GM12878 (cell line): ENCODE measurements around the gene LRRC3C. TPM values are rescaled to one million over a fixed set of nuclear protein-coding genes. Genes with fewer than 3 reads are reported as not detected.

Experiments used
- ATAC-seq: fragments of 200-7000 bp; cut with Tn5 transposase; 3 replicates; pipeline ENCODE4 v1.9.1; 2020; ENCODE audit warnings: mild to moderate bottlenecking, moderate library complexity
- BruUV-seq: library from RNA; stranded (reverse); fragments of 400-500 nt; replicated peaks from 2 replicates; lab custom pipeline; 2021; lab: Mats Ljungman, UMichigan
- CTCF ChIA-PET: fragments of 300-600 bp; sonication (Branson Sonifier 250); formaldehyde crosslinking; extraction: SDS; loops from one replicate; lab custom pipeline; 2021; ENCODE audit warnings: inconsistent platforms; lab: Yijun Ruan, JAX
- POLR2A ChIA-PET: fragments of 350-600 bp; formaldehyde crosslinking; extraction: SDS; loops from one replicate; lab custom pipeline; 2021; ENCODE audit warnings: inconsistent platforms; lab: Charles Lee
- RAD21 ChIA-PET: fragments of 300-600 bp; sonication (Branson Sonifier 250); formaldehyde crosslinking; loops from one replicate; lab custom pipeline; 2023; ENCODE audit warnings: antibody characterized with exemption; ENCODE audit not compliant: unreplicated experiment; lab: Charles Lee
- SMC1A ChIA-PET: fragments of 300-600 bp; sonication (Branson Sonifier 250); formaldehyde crosslinking; loops from one replicate; lab custom pipeline; 2023; ENCODE audit not compliant: unreplicated experiment, uncharacterized antibody; lab: Charles Lee
- DNase-seq: peaks from one replicate; pipeline ENCODE4 v3.0.0-alpha.2; 2011; ENCODE audit warnings: low read depth, low spot score
- FAIRE-seq: peaks from 3 replicates; lab custom pipeline; 2011; peaks lifted over from hg19 to GRCh38; lab: Jason Lieb, UNC
- H2AFZ ChIP-seq: 2 replicates; pipeline ENCODE4 v1.6.0; 2011; ENCODE audit warnings: low read depth, low read length, control low read depth; ENCODE audit not compliant: control insufficient read depth
- H3K27ac ChIP-seq: 2 replicates; pipeline ENCODE4 v1.5.1; 2011; ENCODE audit warnings: control low read depth; ENCODE audit not compliant: control insufficient read depth, insufficient read depth
- H3K27me3 ChIP-seq, 2 experiments: replicated peaks in 1 of 2; 2 replicates each; pipeline versions ENCODE4 v1.6.0 to v1.6.1; 2011; ENCODE audit warnings: low read length in 1 of 2; ENCODE audit not compliant: control insufficient read depth in 2 of 2, insufficient read depth in 2 of 2
- H3K36me3 ChIP-seq, 2 experiments: 2 replicates each; pipeline ENCODE4 v1.5.1; 2011; ENCODE audit warnings: low read length in 1 of 2; ENCODE audit not compliant: control insufficient read depth in 2 of 2, insufficient read depth in 2 of 2
- H3K4me1 ChIP-seq: 2 replicates; pipeline ENCODE4 v1.6.1; 2011; ENCODE audit warnings: mild to moderate bottlenecking, low read length, moderate library complexity, mixed read lengths; ENCODE audit not compliant: control insufficient read depth, insufficient read depth
- H3K4me2 ChIP-seq: 2 replicates; pipeline ENCODE4 v1.6.0; 2011; ENCODE audit warnings: control low read depth; ENCODE audit not compliant: control insufficient read depth, insufficient read depth
- H3K4me3 ChIP-seq: fragments of 200-600 bp; sonication (generic); 2 replicates; pipeline ENCODE4 v1.5.1; 2016
- H3K79me2 ChIP-seq: 2 replicates; pipeline ENCODE4 v1.6.0; 2011; ENCODE audit warnings: low read length; ENCODE audit not compliant: control insufficient read depth, insufficient read depth
- H3K9ac ChIP-seq: 2 replicates; pipeline ENCODE4 v1.8.0; 2011; ENCODE audit warnings: low read length, control low read depth, mixed read lengths; ENCODE audit not compliant: control insufficient read depth, insufficient read depth
- H3K9me3 ChIP-seq: replicated peaks from 3 replicates; pipeline ENCODE4 v1.5.1; 2011; ENCODE audit warnings: mild to moderate bottlenecking, low read length; ENCODE audit not compliant: control insufficient read depth, insufficient read depth
- H4K20me1 ChIP-seq: 2 replicates; pipeline ENCODE4 v1.6.0; 2011; ENCODE audit not compliant: control insufficient read depth, insufficient read depth
- BMI1 ChIP-seq: fragments of 450-650 bp; IDR thresholded peaks from 2 replicates; pipeline ENCODE4 v1.6.1; 2016; ENCODE audit warnings: mild to moderate bottlenecking, moderate library complexity, borderline replicate concordance
- CEBPZ ChIP-seq: fragments of 150-350 bp; IDR thresholded peaks from 2 replicates; pipeline ENCODE4 v1.6.1; 2016; ENCODE audit warnings: low read depth, low read length
- DPF2 ChIP-seq: fragments of 450-650 bp; IDR thresholded peaks from 2 replicates; pipeline ENCODE4 v1.6.1; 2017; ENCODE audit warnings: mild to moderate bottlenecking
- ESRRA ChIP-seq: IDR thresholded peaks from 2 replicates; pipeline ENCODE4 v1.6.1; 2012; ENCODE audit warnings: mild to moderate bottlenecking, low read length, improper control_type of control experiment
- GABPA ChIP-seq: IDR thresholded peaks from 2 replicates; pipeline ENCODE4 v1.6.1; 2014; ENCODE audit warnings: antibody characterized with exemption, low read depth, mild to moderate bottlenecking, inconsistent platforms
- IKZF2 ChIP-seq, 2 experiments: fragments of 450-650 bp; IDR thresholded peaks; 2 replicates each; pipeline ENCODE4 v1.6.1; 2017; ENCODE audit warnings: mild to moderate bottlenecking in 2 of 2, moderate library complexity in 2 of 2
- NRF1 ChIP-seq: conservative IDR thresholded peaks from 2 replicates; pipeline ENCODE4 v1.6.1; 2011; ENCODE audit warnings: mild to moderate bottlenecking, low read depth, low read length, improper control_type of control experiment
- PRDM15 ChIP-seq: fragments of 450-650 bp; formaldehyde crosslinking; IDR thresholded peaks from 2 replicates; pipeline ENCODE4 v1.4.0; 2020; ENCODE audit warnings: mild to moderate bottlenecking, moderate library complexity
- SRF ChIP-seq, 2 experiments: IDR thresholded peaks; 2 replicates each; pipeline ENCODE4 v1.6.1; 2011; ENCODE audit warnings: low read depth in 2 of 2, low read length in 2 of 2, mild to moderate bottlenecking in 1 of 2, moderate library complexity in 1 of 2
- TAF1 ChIP-seq: IDR thresholded peaks from 2 replicates; pipeline ENCODE4 v1.6.1; 2011; ENCODE audit warnings: mild to moderate bottlenecking, low read depth, low read length, borderline replicate concordance
- ZBED1 ChIP-seq: IDR thresholded peaks from 2 replicates; pipeline ENCODE4 v1.6.1; 2016; ENCODE audit warnings: borderline replicate concordance
- WGBS: methylation state at CpG from one replicate; pipeline ENCODE4 v1.1.6; 2016; ENCODE audit warnings: low lambda C conversion rate; ENCODE audit not compliant: insufficient replicate concordance, insufficient coverage; ENCODE audit errors: missing lambda C conversion rate; 5-methylcytosine and 5-hydroxymethylcytosine counted together
- in situ Hi-C: fragments of 300-500 bp; cut with MboI; formaldehyde crosslinking; loops from 9 replicates; pipeline ENCODE4 v1.14.3; 2018; ENCODE audit warnings: mixed read lengths
- intact Hi-C: fragments of 100-400 bp; cut with micrococcal nuclease; formaldehyde crosslinking; loops from one replicate; pipeline ENCODE4 v1.14.2; 2022; ENCODE audit not compliant: unreplicated experiment
- polyA plus RNA-seq, 11 experiments: library from polyadenylated mRNA; depleted of rRNA in 4 of 11; unstranded in 6 of 11; stranded (reverse) in 5 of 11; fragments of >200 nt; fragmentation: Nextera tagmentation in 4 of 11; fragmentation: Illumina TruSeq in 1 of 11; extraction: Ambion mirVana in 4 of 11; extraction: Trizol in 1 of 11; gene quantifications; 1 replicate in 1 of 11; 2 replicates in 10 of 11; pipeline versions ENCODE4 v1.2.1 to v1.2.3, GENCODE V29; 2011 to 2016; ENCODE audit warnings: inconsistent platforms in 2 of 11, missing spikeins in 2 of 11, low read depth in 1 of 11
- total RNA-seq, 4 experiments: library from RNA; depleted of rRNA in 3 of 4; stranded (reverse); fragments of >200 nt in 3 of 4; fragmentation: Illumina TruSeq in 1 of 4; extraction: Trizol in 1 of 4; gene quantifications; 2 replicates each; pipeline versions ENCODE4 v1.2.1 to v1.2.3, GENCODE V29; 2013 to 2021

The LRRC3C gene
- total and polyA plus RNA-seq, 10 of the 15 experiments (the other 5 are each of a cell fraction or from before 2014, with no cell fraction given), result not detected

- CTCF ChIA-PET, result interaction anchor here (0.5 to 1.4 kb wide), 2 partner anchors 18 to 22 kb away, joined by 3 read pairs; no protein-coding TSS in a partner anchor
- BruUV-seq, result no TSS peak
- in situ Hi-C loops (no loop called here), intact Hi-C loops (no loop called here)
- Histone ChIP-seq H3K4me1 (no peaks in the 10 kb centered on the region), H3K79me2 (no peaks in the 10 kb centered on the region), H3K4me3 (no peak overlapping the region), H3K27me3 (no peaks in the 10 kb centered on the region), H3K4me2 (no peak overlapping the region), H3K36me3 (no peaks in the 10 kb centered on the region), H3K9ac (no peak overlapping the region), H4K20me1 (no peaks in the 10 kb centered on the region), H3K27ac (no peak overlapping the region)
- SMC1A ChIA-PET, result interaction anchor here (0.7 kb wide), 1 partner anchor 105 kb away, joined by 3 read pairs; no protein-coding TSS in a partner anchor
- DNase-seq (no peak), FAIRE-seq (peak; percentile 41), ATAC-seq (no peak)
- 94% methylated on average over 4 of the region's 4 CpGs for WGBS
- POLR2A ChIA-PET, result no interaction called here
- TF ChIP-seq DPF2 (no peak), ZBED1 (no peak), GABPA (no peak), SRF (IDR thresholded peaks at IDR 0.05; ENCODE audit: low read depth in 2 of 2, low read length in 2 of 2) (no peak), NRF1 (no peak), CEBPZ (no peak), IKZF2 (IDR thresholded peaks at IDR 0.05) (no peak), TAF1 (no peak), BMI1 (no peak), PRDM15 (CRISPR knock-in tag) (no peak), ESRRA (no peak)
- TF ChIP-seq, all 136 proteins: peak for 0
- RAD21 ChIA-PET, result no interaction called here
- no peaks in the 10 kb centered on the region for H3K9me3 ChIP-seq
- no peak overlapping the region for H2AFZ ChIP-seq
Measured at GRCh38 chr17:39898088-39898487, 29.4 kb upstream of the LRRC3C start.
